H9 (cell line): Measurements from ENCODE around the gene ZBTB12. TPM values are rescaled to one million over a fixed set of nuclear protein-coding genes. Genes with fewer than 3 reads are reported as not detected.

Source experiments
- DNase-seq: peaks from one replicate; pipeline ENCODE4 v3.0.0-alpha.2; 2017
- H2AFZ ChIP-seq: one replicate; pipeline ENCODE4 v1.6.1; 2013; ENCODE audit warnings: mild to moderate bottlenecking, low read length, control low read depth, moderate library complexity
- H2AK5ac ChIP-seq: 2 replicates; pipeline ENCODE4 v1.6.1; 2013; ENCODE audit warnings: low read length, control low read depth, mixed read lengths; ENCODE audit not compliant: insufficient read length
- H2BK120ac ChIP-seq: one replicate; pipeline ENCODE4 v1.6.1; 2013; ENCODE audit warnings: low read depth, mild to moderate bottlenecking, low read length, control low read depth, inconsistent platforms; ENCODE audit not compliant: poor library complexity, severe bottlenecking
- H2BK12ac ChIP-seq: 2 replicates; pipeline ENCODE4 v1.6.1; 2013; ENCODE audit warnings: low read length, control low read depth, mixed read lengths, low read depth; ENCODE audit not compliant: insufficient read length
- H2BK15ac ChIP-seq: 2 replicates; pipeline ENCODE4 v1.6.1; 2013; ENCODE audit warnings: low read depth, low read length, control low read depth
- H2BK20ac ChIP-seq: one replicate; pipeline ENCODE4 v1.6.1; 2013; ENCODE audit warnings: low read depth, mild to moderate bottlenecking, low read length, control low read depth, inconsistent platforms; ENCODE audit not compliant: poor library complexity, severe bottlenecking
- H2BK5ac ChIP-seq: 2 replicates; pipeline ENCODE4 v1.6.1; 2013; ENCODE audit warnings: low read length, control low read depth, mixed read lengths; ENCODE audit not compliant: insufficient read length
- H3K14ac ChIP-seq: 2 replicates; pipeline ENCODE4 v1.6.1; 2013; ENCODE audit warnings: low read length, control low read depth; ENCODE audit not compliant: insufficient read depth
- H3K18ac ChIP-seq: 2 replicates; pipeline ENCODE4 v1.6.1; 2013; ENCODE audit warnings: low read depth, mild to moderate bottlenecking, mixed read lengths, low read length, control low read depth; ENCODE audit not compliant: insufficient read length
- H3K23ac ChIP-seq: 2 replicates; pipeline ENCODE4 v1.6.1; 2013; ENCODE audit warnings: low read length, control low read depth, mixed read lengths, low read depth; ENCODE audit not compliant: insufficient read length
- H3K23me2 ChIP-seq: 2 replicates; pipeline ENCODE4 v1.6.1; 2013; ENCODE audit warnings: low read depth, mild to moderate bottlenecking, mixed read lengths, low read length, control low read depth; ENCODE audit not compliant: insufficient read length, poor library complexity, severe bottlenecking
- H3K27ac ChIP-seq: 2 replicates; pipeline ENCODE4 v1.5.1; 2013; ENCODE audit warnings: low read length, control low read depth, mixed read lengths, low read depth; ENCODE audit not compliant: insufficient read length
- H3K27me3 ChIP-seq: 2 replicates; pipeline ENCODE4 v1.6.1; 2013; ENCODE audit warnings: low read length, control low read depth, inconsistent platforms; ENCODE audit not compliant: insufficient read depth
- H3K4ac ChIP-seq: 2 replicates; pipeline ENCODE4 v1.6.1; 2013; ENCODE audit warnings: low read depth, mild to moderate bottlenecking, control low read depth, inconsistent platforms, low read length, moderate library complexity
- H3K4me1 ChIP-seq: 2 replicates; pipeline ENCODE4 v1.6.1; 2013; ENCODE audit warnings: low read length, control low read depth, inconsistent platforms; ENCODE audit not compliant: insufficient read depth
- H3K4me2 ChIP-seq: 2 replicates; pipeline ENCODE4 v1.6.1; 2013; ENCODE audit warnings: low read length, control low read depth, mixed read lengths; ENCODE audit not compliant: insufficient read length, insufficient read depth
- H3K56ac ChIP-seq: 2 replicates; pipeline ENCODE4 v1.6.1; 2013; ENCODE audit warnings: low read depth, mild to moderate bottlenecking, mixed read lengths, low read length, control low read depth; ENCODE audit not compliant: insufficient read length
- H3K79me1 ChIP-seq: 2 replicates; pipeline ENCODE4 v1.6.1; 2013; ENCODE audit warnings: low read depth, mild to moderate bottlenecking, moderate library complexity, low read length, control low read depth, inconsistent platforms; ENCODE audit not compliant: insufficient read depth, poor library complexity, severe bottlenecking
- H3K79me2 ChIP-seq: 2 replicates; pipeline ENCODE4 v1.6.1; 2013; ENCODE audit warnings: low read length, control low read depth, inconsistent platforms; ENCODE audit not compliant: insufficient read depth
- H3K9ac ChIP-seq: 2 replicates; pipeline ENCODE4 v1.6.1; 2013; ENCODE audit warnings: low read length, control low read depth, mixed read lengths; ENCODE audit not compliant: insufficient read length; ENCODE audit errors: extremely low read depth
- H3K9me3 ChIP-seq: one replicate; pipeline ENCODE4 v1.6.1; 2013; ENCODE audit warnings: low read depth, low read length, inconsistent platforms; ENCODE audit not compliant: control insufficient read depth
- H3T11ph ChIP-seq: one replicate; pipeline ENCODE4 v1.6.1; 2013; ENCODE audit warnings: mild to moderate bottlenecking, low read length, control low read depth, inconsistent platforms
- H4K20me1 ChIP-seq: one replicate; pipeline ENCODE4 v1.6.1; 2013; ENCODE audit not compliant: control insufficient read depth, insufficient read length, insufficient read depth
- H4K5ac ChIP-seq: 2 replicates; pipeline ENCODE4 v1.6.1; 2013; ENCODE audit warnings: low read depth, mild to moderate bottlenecking, mixed read lengths, low read length, control low read depth; ENCODE audit not compliant: insufficient read length
- H4K8ac ChIP-seq: replicated peaks from 2 replicates; pipeline ENCODE4 v1.6.1; 2013; ENCODE audit warnings: low read length, control low read depth, mixed read lengths, low read depth; ENCODE audit not compliant: insufficient read length
- H4K91ac ChIP-seq: 2 replicates; pipeline ENCODE4 v1.6.1; 2013; ENCODE audit warnings: low read depth, mild to moderate bottlenecking, moderate library complexity, mixed read lengths, low read length, control low read depth; ENCODE audit not compliant: insufficient read length
- H3K27ac Mint-ChIP-seq, 3 experiments: 2 replicates in 2 of 3; 3 replicates in 1 of 3; pipeline ENCODE4 v1.8.0; 2020 to 2021; ENCODE audit warnings: mixed read lengths in 3 of 3, mild to moderate bottlenecking in 1 of 3, moderate library complexity in 1 of 3
- H3K27me3 Mint-ChIP-seq: 2 replicates; pipeline ENCODE4 v1.8.0; 2021; ENCODE audit warnings: low read depth, mild to moderate bottlenecking, moderate library complexity, mixed read lengths
- H3K36me3 Mint-ChIP-seq, 3 experiments: 2 replicates in 2 of 3; 3 replicates in 1 of 3; pipeline ENCODE4 v1.8.0; 2020 to 2021; ENCODE audit warnings: low read depth in 3 of 3, mixed read lengths in 3 of 3; ENCODE audit not compliant: insufficient read depth in 1 of 3
- H3K4me1 Mint-ChIP-seq, 2 experiments: 2 replicates each; pipeline ENCODE4 v1.8.0; 2020; ENCODE audit warnings: mixed read lengths in 2 of 2
- H3K4me3 Mint-ChIP-seq, 2 experiments: 2 replicates in 1 of 2; 3 replicates in 1 of 2; pipeline ENCODE4 v1.8.0; 2020 to 2021; ENCODE audit warnings: mild to moderate bottlenecking in 2 of 2, mixed read lengths in 2 of 2, moderate library complexity in 1 of 2
- H3K9me3 Mint-ChIP-seq, 2 experiments: 2 replicates in 1 of 2; 3 replicates in 1 of 2; pipeline ENCODE4 v1.8.0; 2020; ENCODE audit warnings: mild to moderate bottlenecking in 2 of 2, mixed read lengths in 2 of 2, moderate library complexity in 1 of 2
- CTCF ChIP-seq: fragments of 200-600 bp; sonication (generic); conservative IDR thresholded peaks from 3 replicates; pipeline ENCODE4 v1.8.0; 2021; ENCODE audit warnings: antibody characterized with exemption, mild to moderate bottlenecking
- WGBS: extraction: QIAGEN DNeasy Blood & Tissue Kit; methylation state at CpG from one replicate; pipeline ENCODE4 v1.1.7; 2013; ENCODE audit warnings: missing lambda C conversion rate, low lambda C conversion rate, mixed read lengths; ENCODE audit not compliant: insufficient read length; ENCODE audit errors: extremely low coverage; 5-methylcytosine and 5-hydroxymethylcytosine counted together
- total RNA-seq: library from RNA; stranded (reverse); gene quantifications from 2 replicates; pipeline ENCODE4 v1.2.1, GENCODE V29; 2021

Gene ZBTB12
- total RNA-seq, 1 experiment from 2014 or later: 31.0 TPM

- H3K23me2 ChIP-seq: no peaks in the 10 kb centered on the region
- H3K27ac ChIP-seq: no peak within 1 kb of the TSS
- H4K20me1 ChIP-seq: peaks cover 2% of the 10 kb centered on the region
- Mint-ChIP-seq H3K27me3 (peaks cover 57% of the 10 kb centered on the region), H3K36me3 (peaks cover 0 to 5% (median 1%) of the 10 kb centered on the region in 3 experiments; a peak in 5 of 7 replicates), H3K9me3 (no peaks in the 10 kb centered on the region), H3K4me1 (peaks cover 5 to 9% of the 10 kb centered on the region in 2 experiments; a peak in 3 of 4 replicates), H3K4me3 (no peak within 1 kb of the TSS), H3K27ac (peak within 1 kb of the TSS in 2 of 3 experiments; percentile 15 to 87; a peak in 4 of 7 replicates)
- H3K18ac ChIP-seq: no peak within 1 kb of the TSS
- no peak within 1 kb of the TSS for H3K4ac ChIP-seq
- H3K23ac ChIP-seq: no peak within 1 kb of the TSS
- no peak within 1 kb of the TSS for H2BK120ac ChIP-seq
- H2AK5ac ChIP-seq: no peak within 1 kb of the TSS
- no peak within 1 kb of the TSS for H4K91ac ChIP-seq
- no peaks in the 10 kb centered on the region for H3K79me1 ChIP-seq
- no peaks in the 10 kb centered on the region for H3K4me1 ChIP-seq
- H4K5ac ChIP-seq: no peak within 1 kb of the TSS
- TF ChIP-seq CTCF: no peak
- peak; percentile 66 for DNase-seq
- no peak within 1 kb of the TSS for H2BK5ac ChIP-seq
- no peak within 1 kb of the TSS for H4K8ac ChIP-seq
- no peak within 1 kb of the TSS for H3K9ac ChIP-seq
- H3K4me2 ChIP-seq: no peak within 1 kb of the TSS
- no peak within 1 kb of the TSS for H3K14ac ChIP-seq
- no peaks in the 10 kb centered on the region for H3K79me2 ChIP-seq
- H3T11ph ChIP-seq: no peak within 1 kb of the TSS
- no peak within 1 kb of the TSS for H3K56ac ChIP-seq
- H3K27me3 ChIP-seq: no peaks in the 10 kb centered on the region
- no peaks in the 10 kb centered on the region for H3K9me3 ChIP-seq
- H2BK20ac ChIP-seq: no peak within 1 kb of the TSS
- no peak within 1 kb of the TSS for H2AFZ ChIP-seq
- no peak within 1 kb of the TSS for H2BK15ac ChIP-seq
- H2BK12ac ChIP-seq: no peak within 1 kb of the TSS
- no CpG with 5 or more reads among the region's 11 CpGs for WGBS
Measured at GRCh38 chr6:31945507-31946369, 43.9 kb upstream of the ZBTB12 start, which contains the start of gene CFB. Gene CFB (plus strand): TSS chr6:31946095. CDS start chr6:31946222, 127 bp downstream.
